B cell (primary cell): ENCODE results near the gene TCF12. TPM values are rescaled to one million over a fixed set of nuclear protein-coding genes. Genes with fewer than 3 reads are reported as not detected.

ENCODE experiments used
- ATAC-seq: fragments of 200-7000 bp; cut with Tn5 transposase; one replicate; pipeline ENCODE4 v1.10.0; 2021; ENCODE audit warnings: low read depth, mild to moderate bottlenecking, moderate number of reproducible peaks, moderate library complexity
- CTCF ChIA-PET: fragments of 350-600 bp; sonication (Branson Sonifier 250); formaldehyde crosslinking; loops from one replicate; lab custom pipeline; 2021; ENCODE audit warnings: antibody characterized with exemption, inconsistent platforms; lab: Charles Lee
- POLR2A ChIA-PET: fragments of 350-600 bp; sonication (Branson Sonifier 250); formaldehyde crosslinking; loops from one replicate; lab custom pipeline; 2021; ENCODE audit warnings: antibody characterized with exemption; lab: Charles Lee
- DNase-seq: peaks from one replicate; pipeline ENCODE4 v3.0.0; 2013
- H2AFZ ChIP-seq: 2 replicates; pipeline ENCODE4 v1.6.1; 2012; ENCODE audit warnings: mild to moderate bottlenecking, low read depth, low read length; ENCODE audit not compliant: insufficient read depth, poor library complexity, severe bottlenecking
- H3K27ac ChIP-seq, 2 donors: 1 replicate in 1 of 2; 2 replicates in 1 of 2; pipeline ENCODE4 v1.5.1; 2012 to 2013; ENCODE audit warnings: low read length in 2 of 2, mild to moderate bottlenecking in 2 of 2, moderate library complexity in 1 of 2
- H3K27me3 ChIP-seq, 4 experiments: fragments of 200-600 bp in 1 of 4; sonication (generic) in 1 of 4; replicated peaks in 1 of 4; 1 replicate in 2 of 4; 2 replicates in 2 of 4; pipeline versions ENCODE4 v1.6.1 to v1.7.0; 2013 to 2016; ENCODE audit warnings: low read length in 3 of 4, mild to moderate bottlenecking in 2 of 4, mixed read lengths in 1 of 4, moderate library complexity in 1 of 4; ENCODE audit not compliant: insufficient read depth in 4 of 4, control insufficient read depth in 3 of 4; ENCODE audit errors: control extremely low read depth in 1 of 4
- H3K36me3 ChIP-seq, 2 experiments: replicated peaks in 1 of 2; 1 replicate in 1 of 2; 2 replicates in 1 of 2; pipeline versions ENCODE4 v1.6.1 to v1.7.1; 2013; ENCODE audit warnings: low read length in 1 of 2; ENCODE audit not compliant: insufficient read depth in 2 of 2, control insufficient read depth in 1 of 2; ENCODE audit errors: control extremely low read depth in 1 of 2, extremely low read depth in 1 of 2
- H3K4me1 ChIP-seq, 2 donors: fragments of 200-600 bp in 1 of 2; sonication (generic) in 1 of 2; 1 replicate in 1 of 2; 2 replicates in 1 of 2; pipeline versions ENCODE4 v1.5.1 to v1.6.1; 2013 to 2017; ENCODE audit warnings: low read length in 2 of 2; ENCODE audit not compliant: control insufficient read depth in 2 of 2, insufficient read depth in 2 of 2
- H3K4me2 ChIP-seq: replicated peaks from 2 replicates; pipeline ENCODE3; 2012; ENCODE audit warnings: mild to moderate bottlenecking, low read depth, low read length; ENCODE audit not compliant: poor library complexity, severe bottlenecking
- H3K4me3 ChIP-seq, 5 experiments: fragments of 200-600 bp in 1 of 5; sonication (generic) in 1 of 5; 1 replicate in 3 of 5; 2 replicates in 2 of 5; pipeline versions ENCODE4 v1.5.1 to v1.7.0; 2011 to 2016; ENCODE audit warnings: low read length in 4 of 5, mild to moderate bottlenecking in 4 of 5, low read depth in 2 of 5, control low read depth in 1 of 5, moderate library complexity in 1 of 5; ENCODE audit not compliant: insufficient read depth in 1 of 5; ENCODE audit errors: control extremely low read depth in 1 of 5, extremely low read depth in 1 of 5
- H3K79me2 ChIP-seq: fragments of 200-600 bp; sonication (generic); one replicate; pipeline ENCODE4 v1.6.0; 2016; ENCODE audit warnings: low read length; ENCODE audit not compliant: control insufficient read depth, insufficient read depth
- H3K9ac ChIP-seq: fragments of 200-600 bp; sonication (generic); 2 replicates; pipeline ENCODE4 v1.6.1; 2017; ENCODE audit warnings: mild to moderate bottlenecking, low read length, moderate library complexity
- H3K9me3 ChIP-seq, 3 donors: one replicate each; pipeline versions ENCODE4 v1.6.1 to v1.7.1; 2013; ENCODE audit warnings: low read length in 2 of 3; ENCODE audit not compliant: control insufficient read depth in 2 of 3, insufficient read depth in 1 of 3; ENCODE audit errors: control extremely low read depth in 1 of 3
- H4K20me1 ChIP-seq: 2 replicates; pipeline ENCODE4 v1.6.0; 2012; ENCODE audit warnings: mild to moderate bottlenecking, low read length; ENCODE audit not compliant: insufficient read depth, control insufficient read depth, poor library complexity, severe bottlenecking
- H3K27ac Mint-ChIP-seq: one replicate; pipeline ENCODE4 v1.8.0; 2021; ENCODE audit warnings: mixed read lengths
- H3K27me3 Mint-ChIP-seq: one replicate; pipeline ENCODE4 v1.8.0; 2021; ENCODE audit warnings: mixed read lengths
- H3K4me1 Mint-ChIP-seq: one replicate; pipeline ENCODE4 v1.8.0; 2021; ENCODE audit warnings: mixed read lengths
- H3K4me3 Mint-ChIP-seq: one replicate; pipeline ENCODE4 v1.8.0; 2021; ENCODE audit warnings: mixed read lengths
- H3K9me3 Mint-ChIP-seq: one replicate; pipeline ENCODE4 v1.8.0; 2022; ENCODE audit warnings: mixed read lengths; ENCODE audit not compliant: insufficient read depth
- EZH2 ChIP-seq: IDR thresholded peaks from 2 replicates; pipeline ENCODE4 v1.6.1; 2012; ENCODE audit warnings: borderline replicate concordance, low read depth, mild to moderate bottlenecking, moderate library complexity, low read length; ENCODE audit not compliant: insufficient read depth, poor library complexity, severe bottlenecking
- WGBS: methylation state at CpG from one replicate; pipeline ENCODE4 v1.1.5; 2013; ENCODE audit warnings: missing lambda C conversion rate; ENCODE audit not compliant: insufficient coverage; 5-methylcytosine and 5-hydroxymethylcytosine counted together
- intact Hi-C: fragments of 100-400 bp; cut with micrococcal nuclease; formaldehyde crosslinking; loops from one replicate; pipeline ENCODE4 v1.10.0; 2022
- polyA plus RNA-seq: library from polyadenylated mRNA; depleted of rRNA; stranded (reverse); fragments of >200 nt; gene quantifications from 2 replicates; pipeline ENCODE4 v1.2.3, GENCODE V29; 2012
- total RNA-seq, 2 donors: library from RNA; stranded (reverse); fragments of 120-200 nt in 1 of 2; gene quantifications; 1 replicate in 1 of 2; 2 replicates in 1 of 2; pipeline versions ENCODE4 v1.2.3 to v1.2.4, GENCODE V29; 2013 to 2022
- TF ChIP-seq, protein P1 (sequence below): fragments of 200-600 bp; IDR thresholded peaks from one replicate; pipeline ENCODE4 v1.8.0; 2022; ENCODE audit warnings: antibody characterized with exemption, mild to moderate bottlenecking

Gene TCF12
- total and polyA plus RNA-seq, 2 donors (not counting 1 experiment from before 2014, with no cell fraction given), result 27.1 to 131 TPM

GRCh38 chr15:56967336-56967735 is 48.9 kb downstream of the TCF12 start:
- Histone ChIP-seq H3K9me3 (no peaks in the 10 kb centered on the region), H3K27me3 (no peaks in the 10 kb centered on the region), H3K27ac (no peak overlapping the region), H3K36me3 (no peaks in the 10 kb centered on the region), H3K4me1 (peaks cover 0 to 2% of the 10 kb centered on the region in 2 donors), H3K79me2 (peaks cover 93% of the 10 kb centered on the region), H2AFZ (no peak overlapping the region), H3K4me3 (no peak overlapping the region), H3K9ac (no peak overlapping the region), H3K4me2 (no peak overlapping the region), H4K20me1 (peaks cover 48% of the 10 kb centered on the region)
- ChIA-PET CTCF (no interaction called here), POLR2A (no interaction called here)
- peaks cover 53% of the 10 kb centered on the region for H3K4me1 Mint-ChIP-seq
- H3K4me3 Mint-ChIP-seq, result no peak overlapping the region
- no peak for DNase-seq
- ATAC-seq, result no peak
- intact Hi-C loops, result no loop called here
- no peaks in the 10 kb centered on the region for H3K9me3 Mint-ChIP-seq
- H3K27me3 Mint-ChIP-seq, result no peaks in the 10 kb centered on the region
- TF ChIP-seq, protein P1, sequence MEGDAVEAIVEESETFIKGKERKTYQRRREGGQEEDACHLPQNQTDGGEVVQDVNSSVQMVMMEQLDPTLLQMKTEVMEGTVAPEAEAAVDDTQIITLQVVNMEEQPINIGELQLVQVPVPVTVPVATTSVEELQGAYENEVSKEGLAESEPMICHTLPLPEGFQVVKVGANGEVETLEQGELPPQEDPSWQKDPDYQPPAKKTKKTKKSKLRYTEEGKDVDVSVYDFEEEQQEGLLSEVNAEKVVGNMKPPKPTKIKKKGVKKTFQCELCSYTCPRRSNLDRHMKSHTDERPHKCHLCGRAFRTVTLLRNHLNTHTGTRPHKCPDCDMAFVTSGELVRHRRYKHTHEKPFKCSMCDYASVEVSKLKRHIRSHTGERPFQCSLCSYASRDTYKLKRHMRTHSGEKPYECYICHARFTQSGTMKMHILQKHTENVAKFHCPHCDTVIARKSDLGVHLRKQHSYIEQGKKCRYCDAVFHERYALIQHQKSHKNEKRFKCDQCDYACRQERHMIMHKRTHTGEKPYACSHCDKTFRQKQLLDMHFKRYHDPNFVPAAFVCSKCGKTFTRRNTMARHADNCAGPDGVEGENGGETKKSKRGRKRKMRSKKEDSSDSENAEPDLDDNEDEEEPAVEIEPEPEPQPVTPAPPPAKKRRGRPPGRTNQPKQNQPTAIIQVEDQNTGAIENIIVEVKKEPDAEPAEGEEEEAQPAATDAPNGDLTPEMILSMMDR, result no peak
- no peak for TF ChIP-seq EZH2
- 100% methylated on average over 1 of the region's 3 CpGs for WGBS
- H3K27ac Mint-ChIP-seq, result no peak overlapping the region

- Histone ChIP-seq H3K4me3 (no peak overlapping the region), H3K79me2 (peaks cover 93% of the 10 kb centered on the region), H3K9ac (no peak overlapping the region), H3K9me3 (no peaks in the 10 kb centered on the region), H3K27ac (no peak overlapping the region), H3K36me3 (no peaks in the 10 kb centered on the region), H4K20me1 (peaks cover 48% of the 10 kb centered on the region), H3K4me2 (no peak overlapping the region), H3K27me3 (no peaks in the 10 kb centered on the region), H3K4me1 (no peaks in the 10 kb centered on the region), H2AFZ (no peak overlapping the region)
- POLR2A ChIA-PET, result no interaction called here
- Mint-ChIP-seq H3K27me3 (no peaks in the 10 kb centered on the region), H3K4me1 (peaks cover 50% of the 10 kb centered on the region), H3K9me3 (no peaks in the 10 kb centered on the region), H3K27ac (no peak overlapping the region), H3K4me3 (no peak overlapping the region)
- CTCF ChIA-PET, result interaction anchor here (1.1 to 1.3 kb wide), 2 partner anchors 20 to 178 kb away, joined by 3 read pairs; no protein-coding TSS in a partner anchor
- ATAC-seq, result no peak
- intact Hi-C loops, result no loop called here
- TF ChIP-seq, protein P1, result no peak
- no peak for DNase-seq
Measured at GRCh38 chr15:56968256-56968655, 49.8 kb downstream of the TCF12 start.
